CD4-positive, alpha-beta T cell treated with Interleukin-21 for 1 hour (primary cell): ENCODE data around the gene TMEM59L.

Source experiments
- DNase-seq: peaks from one replicate; pipeline ENCODE4 v3.0.0-alpha.2; 2020

The TMEM59L gene

GRCh38 chr19:18609717-18610051 is 3.0 kb upstream of the TMEM59L start:
- no peak for DNase-seq

GRCh38 chr19:18610245-18610555 is 2.5 kb upstream of the TMEM59L start:
- DNase-seq, result no peak

GRCh38 chr19:18610556-18611326 is 1.9 kb upstream of the TMEM59L start:
- no peak for DNase-seq

- DNase-seq, result peak; percentile 23
Measured at GRCh38 chr19:18611327-18612050, 1.2 kb upstream of the TMEM59L start.

- no peak for DNase-seq
Measured at GRCh38 chr19:18612051-18612771, 459 bp upstream of the TMEM59L start.

GRCh38 chr19:18613589-18614234 is 1.0 kb downstream of the TMEM59L start:
- no peak for DNase-seq

- no peak for DNase-seq
Measured at GRCh38 chr19:18616023-18616422, 3.4 kb downstream of the TMEM59L start.

- no peak for DNase-seq
Measured at GRCh38 chr19:18617562-18617961, 4.9 kb downstream of the TMEM59L start.

- DNase-seq, result no peak
Measured at GRCh38 chr19:18618236-18618635, 5.6 kb downstream of the TMEM59L start.

- DNase-seq, result no peak
Measured at GRCh38 chr19:18620311-18620710, 7.6 kb downstream of the TMEM59L start.

- DNase-seq, result no peak
Measured at GRCh38 chr19:18620902-18621301, 8.2 kb downstream of the TMEM59L start.

GRCh38 chr19:18626906-18627305 is 14.2 kb downstream of the TMEM59L start:
- no peak for DNase-seq

- DNase-seq, result no peak
Measured at GRCh38 chr19:18629166-18630088, 16.8 kb downstream of the TMEM59L start.

GRCh38 chr19:18633321-18633720 is 20.7 kb downstream of the TMEM59L start:
- DNase-seq, result no peak

GRCh38 chr19:18634612-18635297 is 22.1 kb downstream of the TMEM59L start:
- DNase-seq, result no peak

GRCh38 chr19:18635831-18636182 is 23.1 kb downstream of the TMEM59L start:
- no peak for DNase-seq

- DNase-seq, result peak; percentile 98
Measured at GRCh38 chr19:18636183-18636968, 23.7 kb downstream of the TMEM59L start.

GRCh38 chr19:18636969-18637629 is 24.4 kb downstream of the TMEM59L start, which contains the start of gene KLHL26:
TSS of gene KLHL26 (plus strand) at chr19:18637028. CDS start at chr19:18637055, 27 bp downstream.
- DNase-seq, result no peak

- DNase-seq, result no peak
Measured at GRCh38 chr19:18637673-18638630, 25.3 kb downstream of the TMEM59L start.
